ENCODE data around the gene PIGB. TPM values are rescaled to one million over a fixed set of nuclear protein-coding genes. Genes with fewer than 3 reads are reported as not detected.

PIGB gene
- total and polyA plus RNA-seq, 2 of the 8 experiments (the other 6 are each of a cell fraction or from before 2014, with no cell fraction given): 4.3 to 11.7 TPM

- TF ChIP-seq CHD7 (IDR thresholded peaks at IDR 0.05; ENCODE audit: insufficient replicate concordance, low read length): no peak
- TF ChIP-seq CTCF (IDR thresholded peaks at IDR 0.05; ENCODE audit: control extremely low read depth in 1 of 3, insufficient read depth in 1 of 3, low read depth in 1 of 3, low read length in 3 of 3): no peak
- no peak for TF ChIP-seq FOSL1 (IDR thresholded peaks at IDR 0.05; ENCODE audit: insufficient read depth, low read depth, low read length)
- no peak for TF ChIP-seq CEBPB (IDR thresholded peaks at IDR 0.05; ENCODE audit: low read depth, low read length)
- TF ChIP-seq TAF7 (optimal IDR thresholded peaks at IDR 0.05; ENCODE audit: borderline replicate concordance, low read depth, low read length): no peak
- TF ChIP-seq GABPA (IDR thresholded peaks at IDR 0.05; ENCODE audit: borderline replicate concordance, insufficient read depth, low read length): no peak
Observed at GRCh38 chr15:55288006-55288717, 30.9 kb upstream of the PIGB start (continued).

Data from H1 (cell line).